MM.1S (cell line): ENCODE data around the gene RIOK2.

Experiments
- DNase-seq: peaks from one replicate; pipeline ENCODE4 v3.0.0-alpha.2; 2015
- H2AFZ ChIP-seq: fragments of 300-600 bp; sonication (generic); 2 replicates; pipeline ENCODE4 v1.6.0; 2016; ENCODE audit warnings: antibody characterized with exemption, low read length
- H3F3A ChIP-seq: fragments of 300-600 bp; sonication (generic); 2 replicates; pipeline ENCODE4 v1.6.1; 2016; ENCODE audit warnings: mild to moderate bottlenecking, antibody characterized with exemption, low read length, moderate library complexity, mixed read lengths; ENCODE audit not compliant: insufficient read depth
- H3K27ac ChIP-seq: fragments of 300-600 bp; sonication (generic); 2 replicates; pipeline ENCODE4 v1.5.1; 2016; ENCODE audit warnings: mild to moderate bottlenecking, low read length
- H3K27me3 ChIP-seq: fragments of 300-600 bp; sonication (generic); replicated peaks from 2 replicates; pipeline ENCODE4 v1.6.0; 2016; ENCODE audit warnings: low read length; ENCODE audit not compliant: insufficient read depth
- H3K36me3 ChIP-seq: fragments of 300-600 bp; sonication (generic); replicated peaks from 2 replicates; pipeline ENCODE4 v1.6.1; 2016; ENCODE audit warnings: mild to moderate bottlenecking, low read length, mixed read lengths; ENCODE audit not compliant: insufficient read depth
- H3K4me1 ChIP-seq: fragments of 300-600 bp; sonication (generic); 2 replicates; pipeline ENCODE4 v1.6.1; 2016; ENCODE audit warnings: low read length, mixed read lengths
- H3K4me2 ChIP-seq: fragments of 300-600 bp; sonication (generic); 2 replicates; pipeline ENCODE4 v1.6.0; 2016; ENCODE audit warnings: low read depth, low read length
- H3K4me3 ChIP-seq: fragments of 300-600 bp; sonication (generic); 2 replicates; pipeline ENCODE4 v1.5.1; 2016; ENCODE audit warnings: low read length, mixed read lengths
- H3K79me2 ChIP-seq: fragments of 300-600 bp; sonication (generic); 2 replicates; pipeline ENCODE4 v1.6.1; 2016; ENCODE audit warnings: mixed run types, low read length, mixed read lengths
- H3K9ac ChIP-seq: fragments of 300-600 bp; sonication (generic); 2 replicates; pipeline ENCODE4 v1.6.1; 2016; ENCODE audit warnings: low read length, mixed read lengths
- H3K9me2 ChIP-seq: fragments of 300-600 bp; sonication (generic); replicated peaks from 2 replicates; pipeline ENCODE4 v1.6.1; 2016; ENCODE audit warnings: mild to moderate bottlenecking, low read length, mixed read lengths; ENCODE audit not compliant: insufficient read depth
- H3K9me3 ChIP-seq: fragments of 300-600 bp; sonication (generic); replicated peaks from 2 replicates; pipeline ENCODE4 v1.6.1; 2016; ENCODE audit warnings: mild to moderate bottlenecking, low read length, mixed read lengths; ENCODE audit not compliant: insufficient read depth
- H4K20me1 ChIP-seq: fragments of 300-600 bp; sonication (generic); 2 replicates; pipeline ENCODE4 v1.6.1; 2016; ENCODE audit warnings: mild to moderate bottlenecking, low read length, moderate library complexity, mixed read lengths; ENCODE audit not compliant: insufficient read depth
- EZH2 ChIP-seq: fragments of 300-600 bp; sonication (generic); optimal IDR thresholded peaks from 2 replicates; pipeline ENCODE3; 2017; ENCODE audit warnings: low read depth, mild to moderate bottlenecking, antibody characterized with exemption, low read length, mixed read lengths
- EZH2phosphoT487 ChIP-seq: fragments of 300-600 bp; sonication (generic); IDR thresholded peaks from 2 replicates; pipeline ENCODE4 v1.6.1; 2018; ENCODE audit warnings: antibody characterized with exemption, low read length
- TF ChIP-seq, protein P1 (sequence below): fragments of 300-600 bp; sonication (generic); IDR thresholded peaks from 2 replicates; pipeline ENCODE4 v1.5.1; 2016; ENCODE audit warnings: antibody characterized with exemption, low read length, mixed read lengths

The RIOK2 gene

DNA sequence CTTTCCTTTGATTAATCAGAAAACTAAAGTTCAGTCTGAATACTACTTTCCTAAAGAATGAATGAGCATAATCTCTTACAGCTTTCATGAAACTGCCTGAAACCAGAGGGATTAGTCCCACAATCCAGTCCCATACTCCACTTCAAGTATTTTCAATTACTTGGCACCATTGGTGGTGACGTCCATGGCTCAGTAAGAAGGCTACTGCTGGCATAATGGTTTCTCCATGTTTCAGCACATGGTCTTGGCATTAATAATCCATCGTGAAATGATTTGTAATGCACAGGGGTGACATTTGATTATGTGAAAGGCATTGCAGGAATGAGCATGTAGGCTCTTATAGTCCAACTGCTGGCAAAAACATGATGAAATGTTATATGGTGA lies 64.0 kb downstream of the RIOK2 start:
- TF ChIP-seq EZH2 (no peak), EZH2phosphoT487 (no peak)
- TF ChIP-seq, protein P1, sequence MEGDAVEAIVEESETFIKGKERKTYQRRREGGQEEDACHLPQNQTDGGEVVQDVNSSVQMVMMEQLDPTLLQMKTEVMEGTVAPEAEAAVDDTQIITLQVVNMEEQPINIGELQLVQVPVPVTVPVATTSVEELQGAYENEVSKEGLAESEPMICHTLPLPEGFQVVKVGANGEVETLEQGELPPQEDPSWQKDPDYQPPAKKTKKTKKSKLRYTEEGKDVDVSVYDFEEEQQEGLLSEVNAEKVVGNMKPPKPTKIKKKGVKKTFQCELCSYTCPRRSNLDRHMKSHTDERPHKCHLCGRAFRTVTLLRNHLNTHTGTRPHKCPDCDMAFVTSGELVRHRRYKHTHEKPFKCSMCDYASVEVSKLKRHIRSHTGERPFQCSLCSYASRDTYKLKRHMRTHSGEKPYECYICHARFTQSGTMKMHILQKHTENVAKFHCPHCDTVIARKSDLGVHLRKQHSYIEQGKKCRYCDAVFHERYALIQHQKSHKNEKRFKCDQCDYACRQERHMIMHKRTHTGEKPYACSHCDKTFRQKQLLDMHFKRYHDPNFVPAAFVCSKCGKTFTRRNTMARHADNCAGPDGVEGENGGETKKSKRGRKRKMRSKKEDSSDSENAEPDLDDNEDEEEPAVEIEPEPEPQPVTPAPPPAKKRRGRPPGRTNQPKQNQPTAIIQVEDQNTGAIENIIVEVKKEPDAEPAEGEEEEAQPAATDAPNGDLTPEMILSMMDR = no peak

GRCh38 chr5:97118261-97119006 lies 64.6 kb downstream of the RIOK2 start:
- H2AFZ ChIP-seq = no peak overlapping the region
- peak overlapping the region; percentile 4; the same call in 1 of the 2 replicates for H3K27ac ChIP-seq
- TF ChIP-seq EZH2phosphoT487 (no peak), EZH2 (no peak)
- TF ChIP-seq, protein P1 = no peak
- no peaks in the 10 kb centered on the region for H3K27me3 ChIP-seq
- no peaks in the 10 kb centered on the region for H3K9me2 ChIP-seq
- H4K20me1 ChIP-seq = no peaks in the 10 kb centered on the region
- H3K4me3 ChIP-seq = no peak overlapping the region
- no peak for DNase-seq
- H3F3A ChIP-seq = no peaks in the 10 kb centered on the region
- peak overlapping the region; percentile 8; the same call in 1 of the 2 replicates for H3K4me2 ChIP-seq
- no peaks in the 10 kb centered on the region for H3K36me3 ChIP-seq
- peaks cover 9% of the 10 kb centered on the region; the same call in 1 of the 2 replicates for H3K4me1 ChIP-seq
- no peaks in the 10 kb centered on the region for H3K9me3 ChIP-seq
- H3K9ac ChIP-seq = no peak overlapping the region
- H3K79me2 ChIP-seq = no peaks in the 10 kb centered on the region

More for the DNA sequence above, 64.0 kb downstream of the RIOK2 start:
- Histone ChIP-seq H3K4me1 (peaks cover 9% of the 10 kb centered on the region; the same call in 1 of the 2 replicates), H3K79me2 (no peaks in the 10 kb centered on the region), H3K9me3 (no peaks in the 10 kb centered on the region), H3K27me3 (no peaks in the 10 kb centered on the region), H3K27ac (peak overlapping the region; percentile 4; the same call in 1 of the 2 replicates), H3K36me3 (no peaks in the 10 kb centered on the region), H2AFZ (no peak overlapping the region), H3K4me3 (no peak overlapping the region), H3K9me2 (no peaks in the 10 kb centered on the region), H3K9ac (no peak overlapping the region), H3F3A (no peaks in the 10 kb centered on the region), H4K20me1 (no peaks in the 10 kb centered on the region), H3K4me2 (peak overlapping the region; percentile 8; the same call in 1 of the 2 replicates)
- no peak for DNase-seq

- no peaks in the 10 kb centered on the region for H4K20me1 ChIP-seq
- DNase-seq = no peak
- H3K9me2 ChIP-seq = no peaks in the 10 kb centered on the region
- no peaks in the 10 kb centered on the region for H3K27me3 ChIP-seq
- H2AFZ ChIP-seq = no peak overlapping the region
- H3F3A ChIP-seq = no peaks in the 10 kb centered on the region
- no peak overlapping the region for H3K4me2 ChIP-seq
- TF ChIP-seq, protein P1 = no peak
- H3K4me3 ChIP-seq = no peak overlapping the region
- H3K9ac ChIP-seq = no peak overlapping the region
- H3K27ac ChIP-seq = no peak overlapping the region
- no peaks in the 10 kb centered on the region for H3K36me3 ChIP-seq
- H3K4me1 ChIP-seq = peaks cover 9% of the 10 kb centered on the region; the same call in 1 of the 2 replicates
- no peaks in the 10 kb centered on the region for H3K9me3 ChIP-seq
- H3K79me2 ChIP-seq = no peaks in the 10 kb centered on the region
Observed at GRCh38 chr5:97115932-97116331, 67.1 kb downstream of the RIOK2 start.
